KBM-7 (cell line): ENCODE data around the gene IFNA8.
"Not testable (repeated sequence)": the region's sequence is repeated elsewhere in the genome, so short reads cannot be mapped to it uniquely, and the experiment has no call there.

ENCODE experiments used
- DNase-seq: peaks from one replicate; pipeline ENCODE4 v3.0.0-alpha.2; 2015
- in situ Hi-C: fragments of 300-500 bp; cut with MboI; formaldehyde crosslinking; loops from 2 replicates; pipeline ENCODE4 v1.14.3; 2020; ENCODE audit warnings: low sequenced_read_pairs, low pct_unique_long_range_greater_than_20kb, mixed read lengths

The IFNA8 gene

DNA sequence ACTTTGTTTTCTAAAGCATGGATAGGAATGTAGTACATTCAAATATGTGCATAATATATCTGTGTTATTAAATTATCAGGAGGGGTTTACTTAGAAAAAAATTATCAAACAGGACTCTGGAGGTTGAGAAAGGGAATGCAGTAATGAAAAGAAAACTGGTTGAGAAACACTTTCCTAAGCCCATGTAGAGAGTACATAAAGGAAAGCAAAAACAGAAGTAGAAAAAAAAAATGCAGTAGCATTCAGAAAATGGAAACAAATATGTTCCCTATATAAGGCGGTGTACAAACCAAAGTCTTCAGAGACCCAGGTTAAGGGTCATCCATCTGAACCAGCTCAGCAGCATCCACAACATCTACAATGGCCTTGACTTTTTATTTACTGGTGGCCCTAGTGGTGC is at the start of gene IFNA8:
Gene IFNA8, plus strand, starts transcription at position 301 of the 400 bp plus-strand sequence. Its CDS starts 60 bp downstream, at position 361.
- no peak for DNase-seq
- in situ Hi-C loops = no loop called here

DNA sequence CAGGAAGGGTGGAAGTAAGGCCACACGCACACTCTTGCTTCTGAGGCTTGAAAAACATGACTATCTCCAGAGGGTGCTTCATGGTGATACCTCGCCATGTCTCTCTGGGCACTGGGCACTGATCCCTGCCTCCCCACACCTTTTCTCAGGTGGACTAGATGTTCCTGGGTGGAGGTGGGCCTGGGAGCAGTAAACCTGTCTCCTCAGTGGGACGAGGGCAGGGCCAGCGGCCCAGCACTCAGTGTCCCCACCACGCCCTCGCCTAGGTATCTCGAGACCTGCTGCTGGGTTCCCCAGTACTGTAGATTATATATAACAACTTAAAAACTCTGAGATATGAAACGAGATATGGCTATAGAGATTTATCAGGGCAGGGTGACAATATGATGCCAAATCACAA is 46.6 kb upstream of the IFNA8 start:
- in situ Hi-C loops = no loop called here
- DNase-seq = no peak

DNA sequence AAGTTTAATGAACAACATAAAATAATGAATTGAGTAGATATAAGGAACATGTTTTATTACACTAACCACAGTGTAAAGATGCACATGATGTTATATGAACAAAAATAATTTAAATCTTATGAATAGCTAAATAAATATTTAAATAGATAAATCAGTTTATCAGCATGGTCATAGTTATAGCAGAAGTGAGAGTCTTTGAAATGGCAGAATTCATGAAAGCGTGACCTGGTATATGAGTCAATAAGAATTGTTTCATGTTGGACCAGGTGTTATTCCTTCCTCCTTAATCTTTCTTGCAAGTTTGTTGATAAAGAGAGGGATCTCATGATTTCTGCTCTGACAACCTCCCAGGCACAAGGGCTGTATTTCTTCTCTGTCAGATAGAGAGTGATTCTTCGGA is 41.7 kb upstream of the IFNA8 start:
- in situ Hi-C loops, DNase-seq: not testable (repeated sequence)

DNA sequence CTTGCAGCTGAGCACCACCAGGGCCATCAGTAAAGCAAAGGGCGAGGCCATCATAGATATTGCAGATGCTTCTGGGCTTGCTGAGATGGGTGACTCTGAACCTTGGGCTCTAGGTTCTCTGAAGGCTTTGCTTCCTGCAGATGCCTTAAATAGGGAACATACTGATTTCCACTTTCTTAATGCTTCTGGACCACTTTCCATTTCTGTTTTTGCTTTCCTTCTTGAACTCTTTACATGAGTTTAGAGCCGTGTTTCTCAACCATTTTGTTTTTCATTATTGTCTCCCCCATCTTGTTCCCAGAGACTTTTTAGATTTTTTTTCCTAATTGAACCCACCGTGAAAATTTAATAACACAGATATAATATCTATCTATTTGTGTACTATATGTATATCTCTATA is 41.0 kb upstream of the IFNA8 start, which contains the start of gene IFNA13:
Gene IFNA13, minus strand, starts transcription at position 101 of the 400 bp plus-strand sequence. Its CDS starts 47 bp downstream, at position 54.
- no peak for DNase-seq
- in situ Hi-C loops = no loop called here

DNA sequence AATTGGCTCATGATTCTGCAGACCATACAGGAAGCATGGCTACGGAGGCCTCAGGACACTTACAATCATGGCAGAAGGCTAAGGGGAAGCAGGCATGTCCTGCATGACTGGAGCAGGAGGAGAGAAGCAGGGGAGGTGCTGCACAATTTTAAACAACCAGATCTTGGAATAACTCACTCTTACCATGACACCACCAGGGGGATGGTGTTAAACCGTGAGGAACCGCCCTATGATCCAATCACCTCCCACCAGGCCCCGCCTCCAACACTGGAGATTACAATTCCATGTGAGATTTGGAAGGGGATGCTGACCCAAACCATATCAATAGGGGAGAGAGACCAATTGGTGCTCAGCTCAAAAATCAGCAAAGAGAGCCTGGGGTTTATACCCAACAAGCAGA is 37.5 kb upstream of the IFNA8 start:
- DNase-seq, in situ Hi-C loops: not testable (repeated sequence)

DNA sequence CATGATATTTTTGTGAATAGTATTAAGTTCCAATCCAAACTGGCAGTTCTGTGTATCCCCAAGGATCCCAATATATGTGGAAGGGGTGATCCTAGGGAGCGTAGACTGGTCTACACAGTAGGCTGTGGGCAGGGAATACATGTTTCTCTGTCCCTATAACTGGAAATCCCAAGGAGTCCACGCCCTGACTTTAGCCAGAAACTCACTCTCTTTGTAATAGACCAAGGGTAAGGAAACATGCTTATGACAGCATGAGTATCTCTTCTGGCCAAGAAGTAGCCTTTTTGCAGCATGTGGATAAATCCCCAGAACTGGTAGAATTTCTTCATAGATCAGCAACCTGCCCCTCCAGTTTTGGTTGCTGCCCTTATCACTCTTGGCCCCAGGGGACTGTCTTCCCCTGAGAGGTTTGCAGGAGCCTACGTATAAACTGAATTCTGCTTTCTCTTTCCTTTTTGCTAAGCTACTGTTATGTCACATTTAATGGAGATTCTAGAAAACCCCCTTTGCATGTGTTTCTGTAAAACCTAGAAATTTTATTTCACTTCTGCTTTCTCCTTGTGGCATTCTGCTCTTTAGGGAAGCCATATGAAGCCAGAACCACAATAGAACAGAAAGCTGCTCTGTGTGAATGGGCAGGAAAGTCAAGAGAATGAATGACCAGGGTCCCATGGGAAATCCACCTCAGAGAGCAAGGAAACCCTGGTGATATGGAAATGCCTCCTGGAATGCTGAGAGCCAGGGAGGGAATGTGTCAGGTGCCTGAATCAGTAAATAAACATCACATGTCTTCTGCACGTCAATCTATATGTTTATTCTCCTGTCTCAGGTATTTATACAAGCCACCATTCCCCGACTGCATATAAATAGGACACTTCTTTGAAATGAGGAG is 27.2 kb upstream of the IFNA8 start:
- DNase-seq = peak; percentile 73
- in situ Hi-C loops = no loop called here

DNA sequence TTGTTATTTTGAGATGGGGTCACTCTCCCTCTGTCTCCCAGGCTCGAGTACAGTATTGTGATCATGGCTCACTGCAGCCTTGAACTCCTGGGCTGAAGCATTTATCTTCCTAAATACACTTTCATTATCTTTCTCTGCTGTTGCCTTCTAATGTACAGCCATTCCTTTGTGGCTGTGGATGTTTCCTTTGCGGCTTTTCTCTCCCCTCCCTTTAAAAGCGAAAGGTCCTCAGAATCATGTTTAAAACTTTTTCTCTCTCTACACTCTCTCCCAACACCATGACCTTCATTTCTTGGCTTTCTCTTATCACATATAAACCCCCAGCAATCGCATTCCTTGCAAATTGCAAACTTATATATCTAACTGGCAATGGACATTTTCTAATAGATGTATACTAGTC is 25.3 kb upstream of the IFNA8 start:
- in situ Hi-C loops = no loop called here
- peak; percentile 58 for DNase-seq

DNA sequence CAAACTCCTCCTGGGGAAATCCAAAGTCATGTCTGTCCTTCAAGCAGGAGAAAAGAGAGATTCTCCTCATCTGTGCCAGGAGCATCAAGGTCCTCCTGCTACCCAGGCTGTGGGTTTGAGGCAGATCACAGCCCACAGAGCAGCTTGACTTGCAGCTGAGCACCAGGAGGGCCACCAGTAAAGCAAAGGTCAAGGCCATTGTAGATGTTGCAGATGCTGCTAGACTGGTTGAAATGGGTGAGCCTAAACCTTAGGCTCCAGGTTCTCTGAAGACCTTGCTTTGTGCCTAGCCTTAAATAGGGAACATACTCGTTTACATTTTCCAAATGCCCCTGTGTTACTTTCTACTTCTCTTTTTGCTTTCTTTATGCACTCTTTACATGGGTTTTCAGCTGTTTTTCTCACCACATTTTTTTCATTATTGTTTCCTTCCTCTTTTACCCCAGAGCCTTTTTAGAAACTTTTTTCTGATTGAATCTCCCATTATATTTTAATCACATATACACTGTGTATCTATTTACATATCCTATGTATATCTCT is 23.7 kb upstream of the IFNA8 start, which contains the start of gene IFNA2:
Gene IFNA2, minus strand, starts transcription at position 268 of the 540 bp plus-strand sequence. Its CDS starts 69 bp downstream, at position 199.
- in situ Hi-C loops = no loop called here

DNA sequence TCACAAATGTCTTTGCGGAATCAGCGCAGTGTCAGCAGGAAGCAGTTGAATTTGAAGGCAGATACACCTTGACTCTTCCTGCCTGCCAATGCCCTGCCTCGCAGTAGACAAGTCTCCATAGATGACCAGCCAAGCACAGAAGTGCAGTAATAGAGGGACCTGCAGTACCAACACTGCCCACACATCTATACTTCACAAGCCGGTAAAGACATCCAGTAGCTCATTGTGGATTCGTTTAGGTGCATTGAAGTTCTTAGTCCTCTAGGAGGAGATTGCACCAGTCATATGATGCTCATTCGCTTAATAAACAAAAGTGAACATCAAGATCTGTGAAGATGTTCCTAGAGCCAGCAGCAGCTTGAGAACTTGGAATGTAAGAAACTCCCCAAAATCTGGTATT is 16.6 kb upstream of the IFNA8 start:
- peak; percentile 54 for DNase-seq
- in situ Hi-C loops = no loop called here

More for the DNA sequence above, 23.7 kb upstream of the IFNA8 start, which contains the start of gene IFNA2:
- DNase-seq = peak; percentile 89

DNA sequence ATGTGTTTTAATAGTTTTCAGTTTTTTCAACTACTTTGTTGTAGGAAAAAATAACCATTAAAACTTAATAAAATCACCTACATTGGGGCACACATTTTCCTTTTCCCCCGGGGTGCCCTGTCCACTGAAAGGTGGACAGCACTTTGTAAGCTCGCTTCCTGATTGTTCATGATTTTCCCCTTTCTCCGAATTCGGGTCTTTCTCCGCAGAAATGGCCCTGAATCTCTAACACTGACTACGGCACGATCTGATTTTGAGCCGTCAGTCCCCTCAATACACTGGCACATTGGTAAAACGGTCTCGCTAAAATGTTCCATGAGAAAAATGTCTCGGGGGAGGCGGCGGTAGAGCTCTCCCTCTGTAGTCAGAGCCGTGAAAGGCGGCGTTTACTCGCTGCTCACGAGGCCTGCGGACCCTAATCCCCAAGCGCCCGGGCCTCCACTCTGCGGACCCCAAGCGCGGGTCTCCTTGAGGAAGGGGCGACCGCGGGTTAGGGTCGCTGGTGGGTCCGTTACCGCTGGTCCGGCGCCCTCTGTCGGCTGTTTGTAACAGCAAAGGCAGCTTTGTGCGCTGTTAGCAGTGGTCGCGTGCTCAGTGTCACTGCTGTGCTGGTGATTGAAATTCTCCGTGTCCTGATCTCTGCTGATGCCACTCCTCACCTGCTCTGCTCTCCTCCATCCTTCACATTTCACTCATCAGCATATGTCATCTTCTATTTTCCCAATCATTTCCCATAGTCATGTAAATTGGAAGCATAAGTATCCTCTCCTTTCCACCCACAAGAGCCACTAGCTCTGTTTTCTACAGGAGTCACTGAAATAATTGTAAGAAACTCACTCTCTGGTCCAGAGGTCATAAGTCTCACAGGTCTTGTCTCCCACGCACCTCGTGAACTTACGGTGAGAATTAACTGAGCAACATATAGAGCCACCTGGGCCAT is 12.9 kb upstream of the IFNA8 start:
- DNase-seq = peak; percentile 64
- in situ Hi-C loops = no loop called here

DNA sequence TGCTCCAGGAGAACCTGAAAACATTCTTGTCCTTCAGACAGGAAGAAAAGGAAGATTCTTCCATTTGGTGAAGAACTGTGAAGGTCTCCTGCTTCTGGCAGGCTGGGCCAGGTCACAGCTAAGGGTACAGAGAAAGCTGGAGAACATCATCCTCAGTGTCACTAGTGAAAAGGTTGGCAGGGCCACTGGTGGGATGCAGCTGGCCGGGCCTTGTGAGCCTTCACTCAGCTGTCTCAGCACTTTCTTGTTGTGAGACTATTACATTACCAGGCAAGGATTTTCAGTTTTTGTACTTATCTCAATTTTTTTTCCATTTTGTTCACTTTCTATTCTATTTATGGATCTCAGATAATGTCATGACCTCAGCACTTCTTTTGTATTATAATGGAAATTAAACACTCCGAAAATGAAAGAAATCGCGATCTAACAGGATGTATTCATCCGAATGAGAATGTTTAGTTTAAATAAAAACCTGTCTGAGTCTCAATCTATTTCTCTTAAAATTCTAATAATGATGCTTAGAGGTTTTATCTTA is 9.9 kb upstream of the IFNA8 start:
- in situ Hi-C loops = no loop called here
- DNase-seq = no peak

DNA sequence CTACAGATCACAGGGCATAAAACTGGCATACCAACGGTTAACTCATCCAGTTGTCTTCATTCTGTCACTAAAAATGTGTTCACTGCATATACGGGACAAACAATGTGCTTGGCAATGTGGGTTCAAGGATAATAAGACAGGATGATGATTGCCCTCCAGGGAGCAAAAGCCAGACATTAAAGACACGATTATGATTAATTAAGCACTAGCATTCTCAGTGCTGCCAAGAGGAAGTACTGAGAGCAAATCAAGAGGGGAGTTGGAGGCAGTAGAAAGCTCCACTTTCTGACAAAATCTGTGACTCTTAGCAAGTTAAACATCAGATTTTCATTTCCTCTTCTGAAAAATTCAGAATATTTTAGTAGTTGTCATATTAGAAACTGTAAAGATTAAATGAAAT is 9.0 kb upstream of the IFNA8 start:
- no peak for DNase-seq
- in situ Hi-C loops = no loop called here

DNA sequence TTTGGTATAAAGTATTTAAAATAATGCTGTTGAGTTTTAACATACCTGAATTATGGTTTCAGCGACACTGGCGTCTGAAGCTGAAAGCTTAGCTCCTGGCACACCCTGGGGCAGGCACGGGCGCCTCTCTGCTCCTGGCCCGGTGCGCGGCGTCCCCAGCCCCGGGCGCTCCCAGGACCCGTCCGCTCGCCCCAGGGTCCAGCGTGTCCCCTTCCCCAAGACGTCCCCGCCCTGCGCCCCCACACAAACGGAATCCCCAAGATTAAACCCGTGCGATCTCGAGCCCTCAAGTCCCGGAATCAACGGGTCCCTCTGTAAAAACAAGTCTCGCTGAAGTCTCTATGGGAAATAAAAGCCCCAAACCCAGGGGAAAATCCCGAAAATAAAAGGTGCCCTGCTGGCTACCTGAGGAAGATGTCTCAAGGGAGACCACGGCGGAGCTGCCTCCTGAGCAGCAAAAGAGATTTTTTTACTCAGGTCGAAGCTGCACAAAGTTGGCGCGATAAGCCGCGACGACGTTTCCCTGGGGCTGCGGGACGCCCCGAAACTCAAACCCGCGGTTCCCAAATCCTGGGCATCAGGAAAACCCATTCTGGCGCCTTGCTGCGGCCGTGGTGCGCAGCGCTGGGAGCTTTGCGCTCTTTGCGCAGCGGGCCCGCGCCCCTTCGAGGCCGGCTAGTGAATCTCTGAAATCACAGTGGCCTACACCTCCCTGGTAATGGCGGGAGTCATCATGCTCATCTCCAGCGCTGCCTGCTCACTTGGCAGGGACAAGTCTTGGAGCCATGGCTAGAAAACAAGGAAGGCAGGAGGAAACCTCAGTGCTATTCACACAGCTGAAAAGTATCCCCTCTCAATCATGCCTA is 6.3 kb upstream of the IFNA8 start:
- in situ Hi-C loops = no loop called here
- no peak for DNase-seq

DNA sequence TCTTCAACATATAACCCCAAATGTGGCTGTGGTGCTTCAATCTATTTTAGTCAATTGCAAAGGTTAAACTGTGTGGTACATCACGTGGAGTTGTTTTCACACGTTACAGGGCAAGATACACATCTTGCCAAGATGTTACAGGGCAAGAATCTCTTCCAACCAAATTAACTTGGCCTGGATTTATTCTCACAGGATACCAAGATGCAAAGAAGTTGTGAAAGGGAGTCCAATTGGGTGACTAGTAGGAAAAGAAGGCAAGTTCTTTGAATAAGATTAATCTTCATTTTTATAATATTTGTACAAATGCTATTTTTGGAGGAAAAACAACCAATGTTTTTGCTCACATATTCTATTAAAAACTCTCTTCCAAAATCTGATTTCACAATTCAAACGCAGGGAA is 4.8 kb upstream of the IFNA8 start:
- in situ Hi-C loops = no loop called here
- no peak for DNase-seq

DNA sequence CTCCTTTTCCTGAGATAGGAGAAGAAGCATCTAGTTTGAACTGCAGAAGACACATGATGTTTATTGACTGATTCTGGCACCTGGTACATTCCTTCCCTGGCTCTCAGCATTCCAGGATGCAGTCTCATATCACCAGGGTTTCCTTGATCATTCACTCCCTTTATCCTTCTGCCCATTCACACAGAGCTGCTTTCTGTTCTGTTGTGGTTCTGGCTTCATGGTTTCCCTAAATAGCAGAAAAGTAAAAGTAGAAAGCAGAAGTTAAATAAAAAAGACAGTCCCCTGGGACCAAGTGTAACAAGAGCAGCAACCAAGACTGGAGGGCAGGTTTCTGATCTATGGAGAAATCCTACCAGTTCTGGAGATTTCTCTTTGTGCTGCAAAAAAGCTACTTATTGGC is 3.2 kb downstream of the IFNA8 start:
- in situ Hi-C loops = no loop called here
- DNase-seq = no peak

DNA sequence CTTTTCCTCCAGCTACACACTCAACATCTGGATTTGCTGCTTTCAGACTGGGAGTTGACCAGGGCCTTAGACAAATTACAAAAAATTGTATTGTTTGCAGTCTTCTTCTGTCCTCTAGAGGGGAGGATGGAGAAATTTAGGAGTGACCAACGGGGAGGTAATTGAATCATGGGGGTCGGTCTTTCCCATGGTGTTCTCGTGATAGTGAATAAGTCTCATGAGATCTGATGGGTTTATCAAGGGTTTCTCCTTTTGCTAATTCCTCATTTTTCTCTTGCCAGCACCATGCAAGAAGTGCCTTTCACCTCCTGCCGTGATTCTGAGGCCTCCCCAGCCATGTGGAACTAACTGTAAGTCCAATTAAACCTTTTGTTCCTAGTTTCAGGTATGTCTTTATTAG is 4.2 kb downstream of the IFNA8 start:
- DNase-seq = no peak
- in situ Hi-C loops = no loop called here

DNA sequence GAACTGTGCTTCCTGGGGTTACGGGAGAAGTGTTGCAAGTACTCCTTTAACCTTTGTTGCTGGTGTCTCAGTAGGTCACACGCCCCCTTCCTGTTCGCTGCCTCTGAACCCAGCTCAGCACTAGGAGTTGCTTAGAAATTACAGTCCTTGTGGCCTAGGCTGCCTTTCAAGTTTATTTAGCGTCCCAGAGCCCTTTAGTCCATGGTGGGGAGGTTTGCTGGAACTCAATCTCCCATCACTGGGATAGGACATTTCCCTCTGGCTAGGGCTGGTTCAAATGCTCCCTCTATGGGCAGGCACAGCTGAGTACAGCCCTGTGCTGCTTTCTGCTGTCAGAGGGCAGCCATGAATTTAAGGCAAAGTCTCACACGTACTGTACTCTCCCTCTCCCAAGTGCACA is 4.7 kb downstream of the IFNA8 start:
- DNase-seq = no peak

DNA sequence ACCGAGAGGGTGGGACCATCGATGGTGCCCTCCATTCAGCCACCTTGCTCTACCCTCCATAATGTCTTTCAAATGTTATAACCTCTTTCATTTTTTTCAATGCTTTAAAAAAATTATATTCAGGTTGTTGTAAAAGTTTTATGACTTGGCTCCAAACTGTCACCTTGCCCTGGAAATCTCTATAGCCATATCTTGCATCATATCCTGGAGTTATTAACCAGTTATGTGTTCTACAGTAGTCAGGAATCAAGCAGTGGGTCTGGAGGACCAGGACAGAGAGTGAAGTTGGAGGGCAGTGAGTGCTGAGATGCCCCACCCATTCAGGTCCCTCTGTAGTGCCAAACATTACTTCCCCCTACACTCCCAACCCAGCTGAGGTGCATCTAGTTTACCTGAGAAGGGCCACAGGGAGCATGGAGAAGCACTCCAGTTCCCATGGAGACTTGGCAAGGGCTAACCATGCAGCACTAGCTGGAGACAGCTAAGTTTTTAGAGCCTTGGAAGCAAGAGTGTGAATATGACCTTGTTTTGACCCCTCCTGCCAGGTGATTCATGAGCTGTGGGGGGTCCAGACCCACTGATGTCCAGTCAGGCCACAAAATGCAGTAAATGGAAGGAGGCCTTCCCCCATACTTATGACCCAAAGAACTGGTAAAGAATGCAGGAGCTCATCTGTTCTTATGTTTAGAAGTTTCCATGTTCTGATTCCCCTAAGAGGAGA is 5.5 kb downstream of the IFNA8 start:
- in situ Hi-C loops = no loop called here
- DNase-seq = no peak

More for the DNA sequence above, 4.7 kb downstream of the IFNA8 start:
- in situ Hi-C loops = no loop called here
